Thyroid gland (tissue), 4 donors: ENCODE data around the gene BANP. TPM values are rescaled to one million over a fixed set of nuclear protein-coding genes. Genes with fewer than 3 reads are reported as not detected.
"Not testable (repeated sequence)": the region's sequence is repeated elsewhere in the genome, so short reads cannot be mapped to it uniquely, and the experiment has no call there.

Experiments
- DNase-seq, 2 donors: peaks; one replicate each; pipeline ENCODE4 v3.0.0-alpha.2; 2019
- H3K27ac ChIP-seq, 3 donors: fragments of 200-600 bp; sonication (generic); 1 replicate in 2 of 3; 2 replicates in 1 of 3; pipeline ENCODE4 v1.5.1; 2016 to 2019; ENCODE audit warnings: mild to moderate bottlenecking in 1 of 3, moderate library complexity in 1 of 3
- H3K27me3 ChIP-seq: fragments of 200-600 bp; sonication (generic); one replicate; pipeline ENCODE4 v1.5.1; 2019
- H3K36me3 ChIP-seq, 2 donors: fragments of 200-600 bp; sonication (generic); one replicate each; pipeline ENCODE4 v1.5.1; 2016 to 2019
- H3K4me1 ChIP-seq, 2 donors: fragments of 200-600 bp; sonication (generic); one replicate each; pipeline ENCODE4 v1.5.1; 2017 to 2019
- H3K4me3 ChIP-seq, 3 donors: fragments of 200-600 bp; sonication (generic); replicated peaks in 1 of 3; 1 replicate in 2 of 3; 2 replicates in 1 of 3; pipeline ENCODE4 v1.5.1; 2016; ENCODE audit warnings: mild to moderate bottlenecking in 1 of 3
- H3K9me3 ChIP-seq: fragments of 200-600 bp; sonication (generic); one replicate; pipeline ENCODE4 v1.5.1; 2017
- CTCF ChIP-seq, 6 experiments: fragments of 200-600 bp in 3 of 6; fragments of 450-650 bp in 3 of 6; sonication (generic) in 3 of 6; IDR thresholded peaks; one replicate each; pipeline ENCODE4 v1.5.1; 2016 to 2019; ENCODE audit warnings: antibody characterized with exemption in 6 of 6, mild to moderate bottlenecking in 2 of 6, inconsistent platforms in 1 of 6, moderate library complexity in 1 of 6
- POLR2A ChIP-seq, 2 donors: fragments of 450-650 bp; IDR thresholded peaks; one replicate each; pipeline ENCODE4 v1.6.1; 2017; ENCODE audit warnings: antibody characterized with exemption in 2 of 2, mild to moderate bottlenecking in 2 of 2, moderate library complexity in 1 of 2
- WGBS, 2 donors: methylation state at CpG; one replicate each; pipeline ENCODE4 v1.1.5; 2017; 5-methylcytosine and 5-hydroxymethylcytosine counted together
- intact Hi-C: fragments of 100-400 bp; cut with DNase I; formaldehyde crosslinking; loops from one replicate; pipeline ENCODE4 v1.15.1; 2023
- total RNA-seq, 4 donors: library from RNA; depleted of rRNA; stranded (reverse); fragments of >200 nt; gene quantifications; one replicate each; pipeline ENCODE4 v1.2.3, GENCODE V29; 2016

The BANP gene
- total RNA-seq, 4 donors from 2014 or later = 22.8 to 42.7 (median 29.8) TPM

GRCh38 chr16:88049561-88050545 lies 98.6 kb downstream of the BANP start:
- intact Hi-C loops = no loop called here
- DNase-seq = no peak
- H3K9me3 ChIP-seq = no peaks in the 10 kb centered on the region
- no peaks in the 10 kb centered on the region for H3K27me3 ChIP-seq
- peaks cover 0 to 12% of the 10 kb centered on the region in 2 donors for H3K36me3 ChIP-seq
- no peak for TF ChIP-seq POLR2A (IDR thresholded peaks at IDR 0.05)
- no peak for TF ChIP-seq CTCF (IDR thresholded peaks at IDR 0.05)
- H3K4me1 ChIP-seq = no peaks in the 10 kb centered on the region
- H3K4me3 ChIP-seq = no peak overlapping the region
- H3K27ac ChIP-seq = no peak overlapping the region
- WGBS, 2 donors = 93 to 94% methylated on average over 24 to 25 of the region's 25 CpGs

- intact Hi-C loops = no loop called here
- Histone ChIP-seq H3K9me3 (no peaks in the 10 kb centered on the region), H3K4me1 (no peaks in the 10 kb centered on the region), H3K36me3 (peaks cover 0 to 12% of the 10 kb centered on the region in 2 donors), H3K27ac (no peak overlapping the region), H3K27me3 (no peaks in the 10 kb centered on the region), H3K4me3 (no peak overlapping the region)
- WGBS, 2 donors = 96 to 99% methylated on average over 19 to 21 of the region's 22 CpGs
- DNase-seq = no peak
- TF ChIP-seq POLR2A (IDR thresholded peaks at IDR 0.05) = no peak
- no peak for TF ChIP-seq CTCF (IDR thresholded peaks at IDR 0.05)
Measured at GRCh38 chr16:88050952-88051660, 99.9 kb downstream of the BANP start.

- TF ChIP-seq POLR2A (IDR thresholded peaks at IDR 0.05) = no peak
- DNase-seq = no peak
- intact Hi-C loops = no loop called here
- Histone ChIP-seq H3K4me3 (no peak overlapping the region), H3K27me3 (no peaks in the 10 kb centered on the region), H3K9me3 (no peaks in the 10 kb centered on the region), H3K4me1 (no peaks in the 10 kb centered on the region), H3K36me3 (peaks cover 0 to 12% of the 10 kb centered on the region in 2 donors), H3K27ac (no peak overlapping the region)
- WGBS, 2 donors = 69 to 74% methylated on average over 2 of the region's 2 CpGs
Measured at GRCh38 chr16:88052661-88053060, 101.4 kb downstream of the BANP start.

GRCh38 chr16:88053479-88053878 lies 102.2 kb downstream of the BANP start:
- DNase-seq, H3K9me3 ChIP-seq, H3K27me3 ChIP-seq, H3K4me1 ChIP-seq, H3K27ac ChIP-seq, H3K4me3 ChIP-seq, intact Hi-C loops: not testable (repeated sequence)
- H3K36me3 ChIP-seq = peaks cover 0 to 10% of the 10 kb centered on the region in 2 donors
- 78 to 93% methylated on average over 1 of the region's 1 CpG for WGBS, 2 donors

GRCh38 chr16:88055356-88055755 lies 104.1 kb downstream of the BANP start:
- Histone ChIP-seq H3K9me3 (no peaks in the 10 kb centered on the region), H3K27me3 (no peaks in the 10 kb centered on the region), H3K4me3 (no peak overlapping the region), H3K4me1 (no peaks in the 10 kb centered on the region), H3K36me3 (peaks cover 0 to 9% of the 10 kb centered on the region in 2 donors), H3K27ac (no peak overlapping the region)
- intact Hi-C loops = no loop called here
- DNase-seq = no peak
- 95 to 97% methylated on average over 7 of the region's 7 CpGs for WGBS, 2 donors
- TF ChIP-seq CTCF (IDR thresholded peaks at IDR 0.05) = no peak
- TF ChIP-seq POLR2A (IDR thresholded peaks at IDR 0.05) = no peak
